Activated CD8-positive, alpha-beta T cell treated with anti-CD3 and anti-CD28 coated beads for 36 hours (primary cell): ENCODE measurements around the gene ELP2. TPM values are rescaled to one million over a fixed set of nuclear protein-coding genes. Genes with fewer than 3 reads are reported as not detected.
"Not testable (repeated sequence)": the region's sequence is repeated elsewhere in the genome, so short reads cannot be mapped to it uniquely, and the experiment has no call there.

ENCODE experiments used
- ATAC-seq: fragments of 200-7000 bp; cut with Tn5 transposase; one replicate; pipeline ENCODE4 v1.10.0; 2021; ENCODE audit warnings: mild to moderate bottlenecking, moderate library complexity
- CTCF ChIA-PET: fragments of 350-600 bp; sonication (Branson Sonifier 250); formaldehyde crosslinking; loops from one replicate; lab custom pipeline; 2021; ENCODE audit warnings: antibody characterized with exemption; lab: Charles Lee
- POLR2A ChIA-PET: fragments of 350-600 bp; sonication (Branson Sonifier 250); formaldehyde crosslinking; loops from one replicate; lab custom pipeline; 2021; ENCODE audit warnings: antibody characterized with exemption; lab: Charles Lee
- DNase-seq: peaks from one replicate; pipeline ENCODE4 v3.0.0-alpha.2; 2020
- H3K27ac Mint-ChIP-seq: one replicate; pipeline ENCODE4 v1.8.0; 2021; ENCODE audit warnings: mild to moderate bottlenecking, mixed read lengths
- H3K27me3 Mint-ChIP-seq: one replicate; pipeline ENCODE4 v1.8.0; 2021; ENCODE audit warnings: mixed read lengths
- H3K36me3 Mint-ChIP-seq: one replicate; pipeline ENCODE4 v1.8.0; 2021; ENCODE audit warnings: low read depth, mixed read lengths
- H3K4me1 Mint-ChIP-seq: one replicate; pipeline ENCODE4 v1.8.0; 2021; ENCODE audit warnings: low read depth, mixed read lengths
- H3K4me3 Mint-ChIP-seq: one replicate; pipeline ENCODE4 v1.8.0; 2021; ENCODE audit warnings: mild to moderate bottlenecking, moderate library complexity, mixed read lengths
- H3K9me3 Mint-ChIP-seq: one replicate; pipeline ENCODE4 v1.8.0; 2021; ENCODE audit warnings: mixed read lengths
- CTCF ChIP-seq: fragments of 200-600 bp; IDR thresholded peaks from one replicate; pipeline ENCODE4 v1.8.0; 2022; ENCODE audit warnings: antibody characterized with exemption, mild to moderate bottlenecking
- intact Hi-C: fragments of 100-400 bp; cut with micrococcal nuclease; formaldehyde crosslinking; loops from one replicate; pipeline ENCODE4 v1.10.0; 2022
- total RNA-seq, 2 experiments: library from RNA; stranded (reverse); gene quantifications; one replicate each; pipeline ENCODE4 v1.2.3, GENCODE V29; 2021

Gene ELP2
- total RNA-seq, 2 experiments from 2014 or later = 98.8 to 105 TPM

GRCh38 chr18:36162981-36163380, 33.3 kb downstream of the ELP2 start:
- ChIA-PET CTCF (no interaction called here), POLR2A (interaction anchor here (1.0 to 1.2 kb wide), 2 partner anchors 33 to 35 kb away, joined by 3 read pairs; no protein-coding TSS in a partner anchor)
- Mint-ChIP-seq H3K27ac (peak overlapping the region; percentile 13), H3K9me3 (no peaks in the 10 kb centered on the region), H3K4me3 (no peak overlapping the region), H3K27me3 (no peaks in the 10 kb centered on the region), H3K4me1 (peaks cover 9% of the 10 kb centered on the region), H3K36me3 (peaks cover 51% of the 10 kb centered on the region)
- intact Hi-C loops = no loop called here
- DNase-seq (no peak), ATAC-seq (no peak)
- TF ChIP-seq CTCF = no peak

- H3K9me3 Mint-ChIP-seq = no peaks in the 10 kb centered on the region
- DNase-seq = no peak
- H3K27me3 Mint-ChIP-seq = no peaks in the 10 kb centered on the region
- peak overlapping the region; percentile 67 for H3K27ac Mint-ChIP-seq
- peaks cover 3% of the 10 kb centered on the region for H3K4me1 Mint-ChIP-seq
- ATAC-seq = no peak
- TF ChIP-seq CTCF = no peak
- ChIA-PET CTCF (no interaction called here), POLR2A (no interaction called here)
- intact Hi-C loops = no loop called here
- peaks cover 49% of the 10 kb centered on the region for H3K36me3 Mint-ChIP-seq
- no peak overlapping the region for H3K4me3 Mint-ChIP-seq
Observed at GRCh38 chr18:36167692-36168218, 38.1 kb downstream of the ELP2 start.

GRCh38 chr18:36168296-36168695, 38.6 kb downstream of the ELP2 start:
- CTCF ChIA-PET, H3K27me3 Mint-ChIP-seq, intact Hi-C loops, H3K4me3 Mint-ChIP-seq, ATAC-seq, H3K4me1 Mint-ChIP-seq, POLR2A ChIA-PET, DNase-seq, H3K9me3 Mint-ChIP-seq: not testable (repeated sequence)
- H3K36me3 Mint-ChIP-seq = peaks cover 46% of the 10 kb centered on the region
- H3K27ac Mint-ChIP-seq = peak overlapping the region; percentile 67

GRCh38 chr18:36169938-36170337, 40.2 kb downstream of the ELP2 start:
- no peak overlapping the region for H3K4me3 Mint-ChIP-seq
- POLR2A ChIA-PET = no interaction called here

GRCh38 chr18:36175481-36175880, 45.8 kb downstream of the ELP2 start:
- DNase-seq (no peak), ATAC-seq (no peak)
- no peak overlapping the region for H3K27ac Mint-ChIP-seq
- CTCF ChIA-PET = interaction anchor here (0.8 kb wide), 1 partner anchor 16 kb away, joined by 3 read pairs; no protein-coding TSS in a partner anchor
- intact Hi-C loops = no loop called here
- peaks cover 10% of the 10 kb centered on the region for H3K4me1 Mint-ChIP-seq
- H3K36me3 Mint-ChIP-seq = peaks cover 30% of the 10 kb centered on the region
- POLR2A ChIA-PET = interaction anchor here (1.4 kb wide), 1 partner anchor 46 kb away, joined by 8 read pairs; the partner anchor contains the start of genes ELP2 and SLC39A6
- H3K27me3 Mint-ChIP-seq = no peaks in the 10 kb centered on the region
- TF ChIP-seq CTCF = no peak
- no peak overlapping the region for H3K4me3 Mint-ChIP-seq
- H3K9me3 Mint-ChIP-seq = no peaks in the 10 kb centered on the region

More at GRCh38 chr18:36169938-36170337, 40.2 kb downstream of the ELP2 start:
- CTCF ChIA-PET = interaction anchor here (0.5 kb wide), 1 partner anchor 95 kb away, joined by 5 read pairs; no protein-coding TSS in a partner anchor
- no peak for ATAC-seq
- no peaks in the 10 kb centered on the region for H3K9me3 Mint-ChIP-seq
- H3K4me1 Mint-ChIP-seq = no peaks in the 10 kb centered on the region
- DNase-seq = no peak
- peaks cover 43% of the 10 kb centered on the region for H3K36me3 Mint-ChIP-seq
- no peak for TF ChIP-seq CTCF
- intact Hi-C loops = no loop called here
- no peak overlapping the region for H3K27ac Mint-ChIP-seq
- H3K27me3 Mint-ChIP-seq = no peaks in the 10 kb centered on the region
